OCI-LY3 (cell line): ENCODE data around the gene PCDH19.

Experiments
- CTCF ChIP-seq: fragments of 200-600, 300-600 bp; sonication (generic); IDR thresholded peaks from 2 replicates; pipeline ENCODE4 v1.5.1; 2014; ENCODE audit warnings: antibody characterized with exemption, low read length, low read depth
- EZH2phosphoT487 ChIP-seq: fragments of 200-600 bp; shearing (Covaris generic); IDR thresholded peaks from 2 replicates; pipeline ENCODE4 v1.6.1; 2018; ENCODE audit warnings: antibody characterized with exemption, mixed run types, low read depth

- no peak for TF ChIP-seq CTCF
- TF ChIP-seq EZH2phosphoT487: no peak
Measured at GRCh38 chrX:100248885-100249493, 161.1 kb downstream of the PCDH19 start.
